Measurements from ENCODE around the gene CAMK4. TPM values are rescaled to one million over a fixed set of nuclear protein-coding genes. Genes with fewer than 3 reads are reported as not detected.

Gene CAMK4
- total RNA-seq, 1 donor from 2014 or later = 5.0 TPM

DNA sequence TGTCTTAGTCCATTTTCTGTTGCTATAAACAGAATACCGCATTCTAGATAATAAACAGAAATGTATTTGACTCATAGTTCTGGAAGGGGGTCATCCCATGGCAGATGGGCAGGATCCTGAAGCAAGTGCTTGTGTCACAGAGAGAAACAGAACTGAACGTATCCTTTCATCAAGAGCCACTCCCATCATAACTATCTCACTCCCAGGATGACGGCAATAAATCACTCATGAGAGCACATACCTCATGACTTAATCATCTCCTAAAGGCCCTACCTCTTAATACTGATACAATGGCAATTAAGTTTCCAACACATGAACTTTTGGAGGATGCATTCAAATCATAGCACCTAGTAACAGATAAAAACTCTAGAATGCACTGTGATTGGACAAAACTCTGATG is 142.9 kb downstream of the CAMK4 start:
- no peaks in the 10 kb centered on the region for H3K4me1 ChIP-seq
- H3K27me3 ChIP-seq = no peaks in the 10 kb centered on the region
- H3K36me3 ChIP-seq = no peaks in the 10 kb centered on the region
- H2AFZ ChIP-seq (replicated peaks) = no peak overlapping the region
- no peaks in the 10 kb centered on the region for H4K20me1 ChIP-seq (ENCODE audit: low read depth)
- no peak for DNase-seq (ENCODE audit: low spot score)
- H3K4me3 Mint-ChIP-seq = no peak overlapping the region
- H3K9me3 ChIP-seq (ENCODE audit: low read depth) = no peaks in the 10 kb centered on the region
- no peaks in the 10 kb centered on the region for H3K79me2 ChIP-seq (ENCODE audit: low read depth)
- TF ChIP-seq EZH2 (IDR thresholded peaks at IDR 0.05) (no peak), EZH2phosphoT487 (IDR thresholded peaks at IDR 0.05) (no peak)
- TF ChIP-seq, protein P1, sequence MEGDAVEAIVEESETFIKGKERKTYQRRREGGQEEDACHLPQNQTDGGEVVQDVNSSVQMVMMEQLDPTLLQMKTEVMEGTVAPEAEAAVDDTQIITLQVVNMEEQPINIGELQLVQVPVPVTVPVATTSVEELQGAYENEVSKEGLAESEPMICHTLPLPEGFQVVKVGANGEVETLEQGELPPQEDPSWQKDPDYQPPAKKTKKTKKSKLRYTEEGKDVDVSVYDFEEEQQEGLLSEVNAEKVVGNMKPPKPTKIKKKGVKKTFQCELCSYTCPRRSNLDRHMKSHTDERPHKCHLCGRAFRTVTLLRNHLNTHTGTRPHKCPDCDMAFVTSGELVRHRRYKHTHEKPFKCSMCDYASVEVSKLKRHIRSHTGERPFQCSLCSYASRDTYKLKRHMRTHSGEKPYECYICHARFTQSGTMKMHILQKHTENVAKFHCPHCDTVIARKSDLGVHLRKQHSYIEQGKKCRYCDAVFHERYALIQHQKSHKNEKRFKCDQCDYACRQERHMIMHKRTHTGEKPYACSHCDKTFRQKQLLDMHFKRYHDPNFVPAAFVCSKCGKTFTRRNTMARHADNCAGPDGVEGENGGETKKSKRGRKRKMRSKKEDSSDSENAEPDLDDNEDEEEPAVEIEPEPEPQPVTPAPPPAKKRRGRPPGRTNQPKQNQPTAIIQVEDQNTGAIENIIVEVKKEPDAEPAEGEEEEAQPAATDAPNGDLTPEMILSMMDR (IDR thresholded peaks at IDR 0.05) = no peak
- H3K27ac ChIP-seq = no peak overlapping the region
- peaks cover 2% of the 10 kb centered on the region for H3K36me3 Mint-ChIP-seq
- no peak overlapping the region for H3K9ac ChIP-seq
- H3K4me2 ChIP-seq = no peak overlapping the region
- no peak overlapping the region for H3K27ac Mint-ChIP-seq
- H3K27me3 Mint-ChIP-seq (ENCODE audit: insufficient read depth, low read depth) = no peaks in the 10 kb centered on the region
- H3K4me3 ChIP-seq = no peak overlapping the region
- peaks cover 2% of the 10 kb centered on the region for H3K4me1 Mint-ChIP-seq
- H3K9me3 Mint-ChIP-seq = no peaks in the 10 kb centered on the region
- H3F3A ChIP-seq (ENCODE audit: low read depth) = no peaks in the 10 kb centered on the region

DNA sequence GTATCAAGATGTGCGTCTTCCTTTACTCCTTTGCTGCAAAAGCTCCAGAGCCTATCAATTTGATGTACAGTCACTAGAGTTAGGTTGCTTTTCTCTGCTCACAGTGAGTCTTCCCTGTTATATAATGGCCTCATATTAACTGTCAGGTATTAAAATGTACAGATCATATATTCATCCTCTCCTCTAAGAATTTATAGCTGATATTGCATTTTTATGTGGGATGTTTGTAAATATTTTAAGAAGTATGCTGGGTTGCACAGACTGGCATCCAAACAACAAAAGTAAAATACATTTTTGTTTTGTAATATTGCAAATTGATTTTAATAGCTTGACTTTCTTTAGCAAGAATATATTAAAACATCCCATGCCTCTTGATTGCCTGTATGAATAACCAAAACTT is 148.6 kb downstream of the CAMK4 start:
- Histone ChIP-seq H3K9me3 (ENCODE audit: low read depth) (no peaks in the 10 kb centered on the region), H3F3A (ENCODE audit: low read depth) (no peaks in the 10 kb centered on the region), H3K27me3 (no peaks in the 10 kb centered on the region), H3K27ac (no peak overlapping the region), H3K79me2 (ENCODE audit: low read depth) (no peaks in the 10 kb centered on the region), H3K4me2 (no peak overlapping the region), H3K4me3 (no peak overlapping the region), H2AFZ (replicated peaks) (no peak overlapping the region), H4K20me1 (ENCODE audit: low read depth) (no peaks in the 10 kb centered on the region), H3K36me3 (no peaks in the 10 kb centered on the region), H3K9ac (no peak overlapping the region), H3K4me1 (no peaks in the 10 kb centered on the region)
- no peak for DNase-seq (ENCODE audit: low spot score)
- Mint-ChIP-seq H3K36me3 (peaks cover 2% of the 10 kb centered on the region), H3K9me3 (no peaks in the 10 kb centered on the region), H3K4me1 (no peaks in the 10 kb centered on the region), H3K4me3 (no peak overlapping the region), H3K27ac (no peak overlapping the region), H3K27me3 (ENCODE audit: insufficient read depth, low read depth) (no peaks in the 10 kb centered on the region)
- TF ChIP-seq EZH2phosphoT487 (IDR thresholded peaks at IDR 0.05) = no peak
- no peak for TF ChIP-seq EZH2 (IDR thresholded peaks at IDR 0.05)
- TF ChIP-seq, protein P1 (IDR thresholded peaks at IDR 0.05) = no peak

DNA sequence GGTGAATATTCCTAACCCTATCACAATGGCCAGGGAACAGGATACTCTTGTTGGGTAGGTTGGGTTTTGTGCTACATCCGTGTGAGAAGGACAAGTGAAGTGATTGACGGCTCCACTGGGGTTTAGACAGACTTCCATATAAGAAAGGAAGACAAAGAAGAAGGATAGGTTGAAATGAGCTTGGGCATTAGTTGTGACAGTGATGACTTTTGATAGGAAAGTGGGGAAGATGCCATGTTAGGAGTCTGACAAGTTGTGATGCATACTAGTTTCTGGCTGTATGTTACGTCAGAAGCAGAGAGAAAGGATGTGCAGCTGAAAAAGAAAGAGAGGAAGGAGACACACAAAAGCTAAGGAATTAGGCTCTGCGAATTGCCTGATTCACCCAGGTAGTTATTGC is 150.2 kb downstream of the CAMK4 start:
- Histone ChIP-seq H3F3A (ENCODE audit: low read depth) (no peaks in the 10 kb centered on the region), H2AFZ (replicated peaks) (no peak overlapping the region), H3K79me2 (ENCODE audit: low read depth) (no peaks in the 10 kb centered on the region), H3K36me3 (no peaks in the 10 kb centered on the region), H3K4me3 (no peak overlapping the region), H3K9me3 (ENCODE audit: low read depth) (no peaks in the 10 kb centered on the region), H4K20me1 (ENCODE audit: low read depth) (no peaks in the 10 kb centered on the region), H3K27me3 (no peaks in the 10 kb centered on the region), H3K4me1 (no peaks in the 10 kb centered on the region), H3K9ac (no peak overlapping the region), H3K4me2 (peak overlapping the region; percentile 6), H3K27ac (no peak overlapping the region)
- TF ChIP-seq, protein P1 (IDR thresholded peaks at IDR 0.05) = no peak
- no peak for TF ChIP-seq EZH2phosphoT487 (IDR thresholded peaks at IDR 0.05)
- no peak for TF ChIP-seq EZH2 (IDR thresholded peaks at IDR 0.05)
- Mint-ChIP-seq H3K9me3 (no peaks in the 10 kb centered on the region), H3K4me3 (no peak overlapping the region), H3K4me1 (no peaks in the 10 kb centered on the region), H3K27ac (no peak overlapping the region), H3K36me3 (peaks cover 2% of the 10 kb centered on the region), H3K27me3 (ENCODE audit: insufficient read depth, low read depth) (no peaks in the 10 kb centered on the region)
- no peak for DNase-seq (ENCODE audit: low spot score)
